Glomerular endothelial cell (primary cell): ENCODE data around the gene CHEK1. TPM values are rescaled to one million over a fixed set of nuclear protein-coding genes. Genes with fewer than 3 reads are reported as not detected.
"Not testable (repeated sequence)": the region's sequence is repeated elsewhere in the genome, so short reads cannot be mapped to it uniquely, and the experiment has no call there.

Experiments used
- DNase-seq: peaks from one replicate; pipeline ENCODE4 v3.0.0-alpha.2; 2011; ENCODE audit warnings: low read depth, low spot score; ENCODE audit errors: extremely low read depth
- total RNA-seq: library from RNA; depleted of rRNA; stranded (reverse); fragments of >200 nt; gene quantifications from 2 replicates; pipeline ENCODE4 v1.2.3, GENCODE V29; 2015

Gene CHEK1
- total RNA-seq: 12.6 and 18.0 TPM in 2 replicates

DNA sequence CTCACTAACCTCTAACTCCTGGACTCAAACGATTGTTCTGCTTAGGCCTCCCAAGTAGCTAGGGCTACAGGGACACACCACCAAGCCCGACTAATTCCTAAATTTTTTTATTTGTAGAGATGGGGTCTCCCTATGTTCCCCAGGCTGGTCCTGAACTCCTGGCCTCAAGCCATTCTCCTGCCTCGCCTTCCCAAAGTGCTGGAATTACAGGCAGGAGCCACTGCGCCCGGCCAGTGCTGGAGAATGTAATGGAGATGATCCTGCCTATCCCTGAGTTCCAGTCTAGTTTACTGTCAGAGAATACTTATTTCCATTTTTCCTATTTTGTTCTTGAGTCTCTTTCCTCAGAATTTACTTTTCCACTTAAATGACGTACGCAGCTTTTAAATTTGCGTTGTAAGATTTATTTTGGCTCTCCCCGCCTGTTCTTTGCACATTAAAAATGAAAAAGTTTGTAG is at the start of gene CHEK1:
Gene CHEK1 (plus strand): TSS at position 408 of the 458 bp plus-strand sequence. CDS start 1,606 bp downstream, outside the sequence.
- no peak for DNase-seq

DNA sequence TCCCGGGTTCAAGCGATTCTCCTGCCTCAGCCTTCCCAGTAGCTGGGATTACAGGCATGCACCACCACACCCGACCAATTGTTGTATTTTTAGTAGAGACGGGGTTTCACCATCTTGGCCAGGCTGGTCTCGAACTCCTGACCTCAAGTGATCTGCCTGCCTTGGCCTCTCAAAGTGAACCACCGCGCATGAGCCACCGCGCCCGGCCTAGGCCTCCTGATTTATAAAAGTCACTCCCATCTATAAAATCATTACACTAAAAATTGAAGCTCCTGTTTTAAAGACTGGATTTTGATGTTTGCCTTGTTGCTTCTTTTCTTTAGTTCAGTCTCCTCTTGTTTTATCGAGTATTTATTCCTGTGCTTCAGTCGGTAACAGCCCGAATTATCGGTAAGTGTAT is 47.8 kb upstream of the CHEK1 start:
- not testable (repeated sequence) for DNase-seq

DNA sequence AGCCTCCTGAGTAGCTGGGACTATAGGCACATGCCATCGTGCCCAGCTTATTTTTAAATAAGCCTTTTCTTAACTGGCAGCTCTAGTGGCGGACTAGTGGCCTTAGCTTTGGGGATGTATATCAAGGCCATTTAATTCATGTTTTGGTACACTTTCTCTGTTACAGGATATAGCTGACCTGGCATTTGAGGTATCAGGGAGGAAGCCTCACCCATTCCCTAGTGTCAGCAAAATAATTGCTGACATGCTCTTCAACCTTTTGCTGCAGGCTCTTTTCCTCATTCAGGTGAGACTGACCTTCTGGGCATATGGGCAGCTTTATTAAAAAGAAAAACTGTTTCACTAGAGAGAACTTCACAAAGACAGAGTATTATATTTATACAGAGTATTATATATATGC is 46.2 kb upstream of the CHEK1 start:
- no peak for DNase-seq

DNA sequence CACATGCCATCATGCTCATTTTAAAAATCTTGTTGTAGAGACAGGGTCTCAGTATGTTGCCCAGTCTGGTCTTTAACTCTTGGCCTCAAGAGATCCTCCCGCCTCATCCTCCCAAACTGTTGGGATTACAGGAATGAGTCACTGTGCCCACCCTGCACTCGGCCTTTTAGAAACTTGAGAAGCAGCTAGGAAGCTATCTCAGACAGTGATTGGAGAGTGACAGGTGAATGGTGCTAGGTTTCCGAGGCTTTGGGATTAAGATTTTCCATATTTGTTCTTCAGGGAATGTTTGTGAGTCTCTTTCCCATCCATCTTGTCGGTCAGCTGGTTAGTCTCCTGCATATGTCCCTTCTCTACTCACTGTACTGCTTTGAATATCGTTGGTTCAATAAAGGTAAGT is 45.2 kb upstream of the CHEK1 start:
- DNase-seq: no peak

DNA sequence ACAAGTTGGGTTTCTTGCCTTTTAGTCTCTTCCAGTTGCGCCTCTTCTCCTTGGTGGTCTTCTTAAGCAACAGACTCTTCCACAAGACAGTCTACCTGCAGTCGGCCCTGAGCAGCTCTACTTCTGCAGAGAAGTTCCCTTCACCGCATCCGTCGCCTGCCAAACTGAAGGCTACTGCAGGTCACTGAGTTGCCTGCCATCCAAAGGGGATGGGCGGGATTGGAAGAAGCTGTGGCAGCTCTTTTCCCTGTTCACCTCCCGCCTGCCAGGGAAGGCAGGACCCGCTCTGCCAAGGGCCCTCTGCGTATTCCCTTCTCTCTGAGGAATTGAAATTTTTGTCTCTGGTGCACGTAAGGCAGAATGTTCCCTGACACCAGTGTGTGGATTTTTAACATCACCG is 41.5 kb upstream of the CHEK1 start:
- DNase-seq: no peak

DNA sequence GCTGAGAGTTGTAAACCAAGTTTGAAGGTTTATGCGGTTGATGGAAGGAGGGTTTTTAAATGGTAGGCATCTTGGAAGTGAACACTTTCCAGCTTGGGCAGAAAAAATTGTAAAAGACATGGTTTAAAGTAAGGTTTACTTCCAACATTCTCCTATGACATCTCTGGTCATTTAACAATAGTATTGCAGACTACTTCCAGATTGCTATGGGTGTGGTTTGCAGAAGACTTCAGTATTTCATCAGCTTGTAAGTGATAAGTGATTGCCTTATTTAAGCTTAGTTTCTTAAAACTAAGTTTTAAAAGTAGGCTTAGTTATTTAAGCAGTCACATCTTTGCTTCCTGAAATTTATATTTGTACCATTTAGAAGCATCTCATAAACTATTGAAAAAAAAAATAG is 39.5 kb upstream of the CHEK1 start:
- DNase-seq: no peak

DNA sequence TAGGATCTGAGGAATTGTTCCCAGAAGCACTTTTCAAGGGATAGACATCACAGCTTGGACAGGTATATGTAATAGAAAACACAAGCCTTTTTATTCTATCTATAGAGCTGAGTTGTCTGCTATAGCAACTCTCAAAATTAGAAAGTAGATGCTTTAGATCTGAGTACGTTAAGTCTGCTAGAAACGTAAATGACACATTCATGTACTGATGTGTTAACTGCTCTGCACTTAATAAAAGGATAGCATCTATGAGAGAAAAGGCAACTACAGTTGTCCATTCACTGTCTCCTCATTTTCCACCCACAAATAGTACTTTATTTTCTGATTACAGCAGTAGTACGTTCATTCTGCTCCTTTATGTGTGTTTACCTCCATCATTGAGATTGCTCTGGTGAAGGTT is 38.3 kb upstream of the CHEK1 start:
- no peak for DNase-seq

DNA sequence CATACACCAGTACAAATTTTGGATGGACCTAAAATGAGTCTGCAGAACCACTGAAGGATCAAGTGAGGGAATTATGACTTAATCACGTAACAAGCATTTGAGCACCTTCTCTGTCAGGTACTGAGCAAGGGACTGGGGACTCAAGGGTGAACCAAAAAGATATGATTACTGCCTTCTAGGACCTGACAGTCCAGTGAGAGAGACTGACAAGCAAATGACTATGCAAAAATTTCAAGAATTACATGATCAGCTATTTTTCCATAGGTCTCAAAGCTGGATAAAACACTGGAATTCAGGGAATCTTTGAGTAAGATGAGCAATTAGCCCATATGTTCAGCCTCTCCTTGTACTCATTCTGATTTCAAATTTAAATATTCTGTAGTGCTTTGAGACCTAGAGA is 37.5 kb upstream of the CHEK1 start:
- DNase-seq: no peak

DNA sequence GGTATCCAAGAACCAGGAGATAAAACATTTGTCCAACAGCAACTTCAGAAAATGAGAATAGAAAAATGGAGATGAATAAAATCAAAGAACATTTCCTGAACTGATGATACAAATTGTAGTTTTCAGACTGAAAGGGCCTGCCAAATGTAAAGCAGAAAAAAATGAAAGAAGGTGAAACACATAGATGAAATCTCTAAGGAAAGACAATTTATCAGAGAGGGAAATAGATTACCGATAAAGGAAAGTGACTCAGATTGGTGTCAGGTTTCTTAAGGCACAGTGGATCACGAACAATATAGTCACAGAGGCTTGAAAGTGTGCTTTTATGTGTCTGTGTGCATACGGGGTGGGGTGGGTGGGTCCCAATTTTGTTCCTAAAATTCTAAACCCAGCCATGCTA is 36.5 kb upstream of the CHEK1 start:
- DNase-seq: no peak

DNA sequence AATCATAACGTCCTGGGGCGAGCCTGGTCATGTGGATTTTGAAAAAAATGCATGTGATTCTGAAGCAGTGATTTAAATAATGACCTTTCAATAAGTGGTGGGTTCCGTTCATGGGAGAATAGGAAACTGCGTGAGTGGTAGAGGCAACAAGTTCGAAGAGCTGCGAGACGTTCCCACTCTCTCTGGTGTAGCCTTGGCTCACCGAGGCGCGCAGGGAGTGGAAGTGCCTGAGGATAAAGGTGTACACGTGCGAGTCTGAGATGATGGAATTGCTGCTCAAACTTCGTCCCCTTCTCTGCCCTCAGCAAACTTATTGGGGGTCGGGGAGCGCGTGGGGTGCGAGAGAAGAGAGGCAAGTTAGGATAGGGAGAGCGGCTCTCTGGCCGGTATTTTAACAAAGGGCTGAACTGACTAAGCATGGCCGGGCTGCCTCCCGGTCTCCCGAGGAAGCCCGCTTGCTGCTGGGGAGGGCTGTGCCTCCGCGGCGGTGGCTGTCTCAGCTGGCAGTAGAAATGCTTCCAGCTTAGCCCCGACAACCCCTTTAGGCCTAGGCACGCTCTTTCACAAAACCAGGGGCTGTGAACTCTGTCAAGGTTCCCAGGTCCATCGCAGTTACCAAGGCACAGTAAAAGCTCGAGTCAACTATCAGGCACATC is 33.2 kb upstream of the CHEK1 start:
- DNase-seq: no peak

DNA sequence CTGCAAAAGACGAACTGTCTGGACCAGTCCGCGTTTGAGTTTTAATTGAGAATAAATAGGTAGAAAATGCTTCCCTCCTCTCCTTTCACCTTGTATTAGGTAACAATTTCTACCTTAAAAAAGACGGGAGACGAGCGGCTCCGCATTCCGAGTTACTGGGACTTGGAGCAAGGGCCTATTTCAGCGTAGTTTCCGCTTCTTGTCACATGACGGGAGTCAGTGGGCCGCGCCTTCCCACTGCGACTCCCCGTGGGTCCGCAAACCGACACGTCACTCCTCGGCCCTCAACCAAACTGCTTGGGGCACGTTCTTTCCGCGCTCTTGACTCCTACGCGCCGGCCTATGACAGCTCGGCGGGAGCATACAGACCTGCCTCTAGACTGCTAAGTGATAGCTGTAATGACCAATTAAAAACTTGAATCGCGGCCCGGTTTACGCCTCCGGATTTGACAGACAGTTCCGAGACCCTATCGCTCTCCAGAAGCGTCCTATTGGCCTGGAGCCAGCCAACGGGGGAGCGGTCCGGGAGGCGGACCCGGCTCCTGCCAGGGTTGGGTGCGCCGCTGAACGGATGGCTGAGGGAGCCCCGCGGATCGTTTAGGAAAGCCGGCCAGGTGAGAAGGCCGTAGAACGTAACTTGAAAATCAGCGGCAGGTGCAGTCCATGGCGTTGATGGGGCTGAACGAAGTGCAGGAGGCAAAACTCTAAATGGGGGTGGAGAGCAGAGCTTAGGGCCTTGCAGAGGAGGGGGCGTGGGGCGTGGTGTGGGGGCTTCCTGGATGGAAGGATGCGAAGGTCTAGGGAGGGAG is 32.5 kb upstream of the CHEK1 start, which contains the start of gene STT3A:
Gene STT3A (plus strand): TSS at position 548 of the 809 bp plus-strand sequence. CDS start 3,064 bp downstream, outside the sequence.
- DNase-seq: peak; percentile 98

DNA sequence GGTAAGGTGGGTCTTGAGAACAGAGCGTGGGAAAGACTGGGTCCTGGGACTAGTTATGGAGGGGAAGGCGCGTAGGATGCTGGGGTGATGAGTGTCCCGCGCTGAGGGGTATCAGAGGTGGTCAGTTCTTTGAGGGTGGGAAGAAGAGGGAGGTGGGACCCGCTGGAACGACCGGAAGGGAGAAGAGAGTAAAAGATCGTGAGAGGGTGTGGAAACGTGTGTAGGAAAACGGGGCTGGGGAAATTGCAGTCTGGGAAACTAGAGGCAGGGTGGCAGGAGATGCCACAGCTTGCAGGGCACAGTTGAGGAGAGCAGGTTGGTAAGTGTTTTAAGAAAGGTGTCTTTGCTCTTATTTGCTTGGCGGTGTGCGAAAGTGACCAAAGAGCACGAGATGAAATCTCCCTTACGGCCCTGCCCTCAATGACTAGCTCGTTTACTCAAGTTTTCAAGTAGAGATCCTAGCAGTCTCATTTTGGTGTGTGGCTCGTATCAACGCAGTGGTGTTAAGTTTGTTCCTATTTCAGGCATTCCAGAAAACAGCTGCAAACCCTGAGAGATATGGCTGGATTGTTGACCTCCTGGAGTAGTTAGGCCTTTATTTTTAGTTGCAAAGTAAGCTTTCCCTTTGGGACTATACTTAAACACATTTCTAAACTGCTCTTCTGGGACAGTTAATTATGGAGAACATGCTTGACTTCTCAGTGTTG is 31.7 kb upstream of the CHEK1 start:
- DNase-seq: no peak

DNA sequence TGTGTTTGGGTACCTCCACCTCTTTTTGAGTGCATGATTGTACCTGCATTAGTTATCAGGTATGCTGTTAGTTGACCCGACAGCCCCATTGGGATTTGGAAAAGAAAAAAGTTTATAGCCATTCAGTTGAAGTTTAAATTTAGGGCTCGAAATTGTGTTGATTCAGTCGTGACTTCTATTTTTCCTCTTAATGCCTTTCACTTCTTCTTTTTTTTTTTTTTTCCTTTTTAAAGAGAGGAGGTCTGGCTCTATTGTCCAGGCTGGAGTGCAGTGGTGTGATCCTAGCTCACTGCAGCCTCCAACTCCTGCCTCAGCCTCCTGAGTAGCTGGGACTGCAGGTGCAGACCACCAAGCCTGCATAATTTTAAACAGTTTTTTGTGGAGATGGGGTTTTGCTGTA is 30.0 kb upstream of the CHEK1 start:
- no peak for DNase-seq

DNA sequence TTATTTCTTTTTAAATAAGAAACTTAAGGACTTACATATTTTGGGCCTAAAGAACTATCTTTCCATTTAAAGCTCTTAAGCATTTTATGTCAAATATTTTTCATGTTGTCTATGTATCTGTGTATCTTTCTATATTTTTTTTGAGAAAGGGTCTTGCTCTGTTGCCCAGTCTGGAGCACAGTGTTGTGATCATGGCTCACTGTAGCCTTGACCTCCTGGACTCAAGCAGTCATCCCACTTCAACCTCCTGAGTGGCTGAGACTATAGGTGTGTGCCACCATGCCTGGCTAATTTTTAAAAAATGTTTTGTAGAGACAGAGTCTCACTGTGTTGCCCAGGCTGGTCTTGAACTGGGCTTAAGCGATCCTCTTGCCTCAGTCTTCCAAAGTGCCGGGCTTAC is 24.3 kb upstream of the CHEK1 start:
- DNase-seq: no peak

DNA sequence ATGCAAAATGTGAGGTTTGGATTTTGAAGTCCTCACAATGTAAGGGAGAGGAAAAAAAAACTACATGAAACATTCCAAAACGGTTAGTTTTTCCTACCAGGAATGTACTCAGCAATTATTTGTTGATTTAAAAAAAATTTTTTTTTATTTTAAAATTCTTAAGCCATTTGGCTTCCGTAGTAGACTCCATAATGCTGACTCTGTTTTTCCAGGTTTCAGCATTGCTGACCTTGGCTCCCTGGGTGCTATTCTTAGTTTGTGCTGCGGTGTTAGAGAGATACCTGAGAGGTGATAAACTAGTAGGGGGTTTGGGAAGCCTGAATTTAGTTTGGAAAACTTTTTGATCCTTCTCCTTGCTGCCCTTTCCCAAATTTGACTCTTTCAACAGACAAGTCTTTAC is 21.8 kb upstream of the CHEK1 start:
- no peak for DNase-seq

DNA sequence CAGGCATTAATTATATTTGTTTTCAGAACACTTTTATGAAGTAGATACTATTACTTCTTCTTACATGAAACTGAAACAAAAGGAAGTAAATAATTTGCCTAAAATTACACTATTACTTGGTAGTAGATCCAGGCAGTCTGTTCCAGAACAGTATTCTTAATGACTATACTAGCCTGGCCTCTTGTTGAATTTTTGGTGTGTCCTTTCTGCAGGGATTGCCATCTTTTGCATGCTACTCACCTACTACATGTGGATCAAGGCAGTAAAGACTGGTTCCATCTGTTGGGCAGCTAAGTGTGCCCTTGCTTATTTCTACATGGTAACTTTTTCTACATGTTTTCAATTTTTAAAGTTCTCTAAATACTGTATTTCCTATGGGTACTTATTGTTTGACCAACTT is 19.5 kb upstream of the CHEK1 start:
- no peak for DNase-seq

DNA sequence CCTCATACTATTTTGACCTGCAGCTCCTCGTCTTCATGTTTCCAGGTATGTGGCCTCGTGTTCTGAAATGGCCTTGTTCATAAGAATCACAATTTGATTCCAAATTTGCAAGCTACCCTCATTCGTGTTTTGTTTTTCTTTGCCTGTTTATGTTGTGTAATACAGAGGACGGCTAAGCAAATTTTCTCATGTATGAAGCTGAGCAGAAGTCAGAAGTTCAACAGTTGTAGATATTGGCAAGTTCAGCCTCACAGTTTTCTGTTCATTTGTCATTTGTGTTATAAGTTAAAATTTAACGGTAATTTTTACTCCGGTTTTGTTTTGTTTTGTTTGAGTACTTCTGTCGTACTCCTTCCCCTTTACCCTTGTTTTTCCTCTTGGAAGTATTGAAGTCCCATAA is 15.4 kb upstream of the CHEK1 start:
- DNase-seq: no peak

DNA sequence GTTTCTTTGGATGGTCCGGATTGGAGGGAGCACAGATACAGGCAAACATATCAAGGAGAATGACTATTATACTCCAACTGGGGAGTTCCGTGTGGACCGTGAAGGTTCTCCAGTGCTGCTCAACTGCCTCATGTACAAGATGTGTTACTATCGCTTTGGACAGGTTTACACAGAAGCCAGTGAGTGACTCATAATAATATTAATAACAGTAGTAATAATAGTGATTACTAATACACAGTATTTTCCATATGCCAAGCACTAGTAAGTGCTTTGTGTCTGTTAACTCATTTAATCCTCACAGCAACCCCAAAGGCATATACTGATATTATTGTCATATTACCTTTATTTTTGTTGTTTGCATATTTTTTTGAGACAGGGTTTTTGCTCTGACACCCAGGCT is 6.6 kb upstream of the CHEK1 start:
- no peak for DNase-seq

DNA sequence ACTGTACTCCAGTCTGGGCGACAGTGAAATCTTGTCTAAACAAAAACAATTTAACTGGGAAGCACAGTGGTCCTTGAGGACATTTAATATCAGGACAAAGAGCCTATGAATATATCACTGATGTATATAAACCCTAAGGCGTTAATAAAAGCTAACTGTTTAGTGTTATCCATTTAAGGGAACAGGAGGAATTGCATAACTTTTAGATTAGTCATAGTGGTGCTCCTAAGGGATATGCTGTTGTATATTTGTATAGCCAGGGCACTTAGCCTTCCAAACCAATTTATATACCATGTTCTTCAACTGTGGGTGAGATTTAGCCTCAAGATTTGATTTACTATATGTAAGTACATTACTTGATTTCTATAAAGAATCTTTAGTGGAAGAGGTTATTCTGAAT is 3.0 kb upstream of the CHEK1 start:
- no peak for DNase-seq

DNA sequence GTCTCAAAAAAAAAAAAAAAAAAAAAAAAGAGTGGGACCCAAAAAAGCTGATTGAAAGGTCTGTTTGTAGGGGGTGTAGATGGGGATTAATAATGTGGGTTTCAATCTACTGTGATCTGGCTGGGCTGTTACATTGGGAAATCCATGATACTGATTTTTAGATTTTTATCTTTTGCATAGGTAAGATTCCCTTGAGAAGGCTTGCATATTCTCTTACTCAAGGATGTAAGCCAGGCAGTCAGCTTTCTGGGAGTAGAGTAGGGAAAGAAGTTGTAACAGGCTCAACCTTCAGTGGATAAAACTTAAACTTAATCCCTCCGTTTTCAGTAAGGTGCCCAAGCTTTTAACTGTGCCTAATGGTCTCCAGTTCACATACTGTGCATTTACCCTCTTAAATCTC is 1.9 kb upstream of the CHEK1 start:
- no peak for DNase-seq

DNA sequence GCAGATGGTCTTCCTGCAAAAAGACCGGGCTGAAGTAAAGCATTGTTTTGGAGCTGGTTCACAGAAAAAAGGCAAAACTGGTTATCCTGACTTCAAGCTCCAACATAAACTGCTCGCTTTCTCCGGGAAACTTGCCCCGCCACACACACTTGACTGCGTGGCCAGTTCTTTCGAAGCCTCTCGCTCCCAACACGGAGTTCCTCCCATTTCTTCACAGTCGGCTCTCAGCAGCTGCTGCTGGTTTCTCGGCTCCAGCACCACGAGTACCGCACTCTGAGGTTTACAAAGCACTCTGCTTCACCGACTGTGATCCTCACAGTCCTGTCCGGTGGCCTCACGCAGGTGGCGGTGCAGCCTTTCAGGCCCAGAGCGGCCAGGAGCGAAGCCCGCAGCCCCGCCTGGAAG is 264 bp downstream of the CHEK1 start:
- DNase-seq: no peak
